Osteocyte (in vitro differentiated cells): ENCODE data around the gene DOCK7. TPM values are rescaled to one million over a fixed set of nuclear protein-coding genes. Genes with fewer than 3 reads are reported as not detected.

Source experiments
- DNase-seq: peaks from one replicate; pipeline ENCODE4 v3.0.0; 2021; ENCODE audit warnings: mixed read lengths; ENCODE audit not compliant: unreplicated experiment; ENCODE audit errors: extremely low spot score
- H3K27ac Mint-ChIP-seq: one replicate; pipeline ENCODE4 v1.8.0; 2021; ENCODE audit warnings: mild to moderate bottlenecking, mixed read lengths; ENCODE audit not compliant: unreplicated experiment
- H3K27me3 Mint-ChIP-seq: one replicate; pipeline ENCODE4 v1.8.0; 2021; ENCODE audit warnings: mixed read lengths; ENCODE audit not compliant: unreplicated experiment
- H3K36me3 Mint-ChIP-seq: one replicate; pipeline ENCODE4 v1.8.0; 2021; ENCODE audit warnings: mixed read lengths; ENCODE audit not compliant: unreplicated experiment
- H3K4me1 Mint-ChIP-seq: one replicate; pipeline ENCODE4 v1.8.0; 2021; ENCODE audit warnings: mixed read lengths; ENCODE audit not compliant: unreplicated experiment
- H3K4me3 Mint-ChIP-seq: one replicate; pipeline ENCODE4 v1.8.0; 2021; ENCODE audit warnings: mild to moderate bottlenecking, moderate library complexity, mixed read lengths; ENCODE audit not compliant: unreplicated experiment
- H3K9me3 Mint-ChIP-seq: one replicate; pipeline ENCODE4 v1.8.0; 2021; ENCODE audit warnings: mixed read lengths; ENCODE audit not compliant: unreplicated experiment
- total RNA-seq: library from RNA; stranded (reverse); gene quantifications from 2 replicates; pipeline ENCODE4 v1.2.1, GENCODE V29; 2021
- TF ChIP-seq, protein P1 (sequence below): fragments of 200-600 bp; sonication (generic); IDR thresholded peaks from 2 replicates; pipeline ENCODE4 v1.5.0; 2021; ENCODE audit warnings: antibody characterized with exemption, mild to moderate bottlenecking, moderate library complexity

The DOCK7 gene
- total RNA-seq, 1 donor from 2014 or later: 81.8 TPM

DNA sequence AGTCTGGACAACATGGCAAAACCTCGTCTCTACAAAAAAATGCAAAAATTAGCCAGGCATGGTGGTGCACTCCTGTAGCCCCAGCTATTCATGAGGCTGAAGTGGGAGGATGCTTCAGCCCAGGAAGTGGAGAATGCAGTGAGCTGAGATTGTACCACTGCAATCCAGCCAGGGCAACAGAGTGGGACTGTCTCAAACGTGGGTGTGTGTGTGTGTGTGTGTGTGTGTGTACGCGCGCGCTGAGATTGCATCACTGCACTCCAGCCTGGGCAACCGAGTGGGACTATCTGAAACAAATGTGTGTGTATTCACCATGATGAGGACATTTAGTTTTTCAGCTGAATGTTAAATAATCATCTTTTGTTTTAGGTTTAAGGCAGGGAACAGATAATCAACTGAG is 230.2 kb downstream of the DOCK7 start:
- no peaks in the 10 kb centered on the region for H3K27me3 Mint-ChIP-seq
- no peak overlapping the region for H3K4me3 Mint-ChIP-seq
- H3K9me3 Mint-ChIP-seq: no peaks in the 10 kb centered on the region
- H3K4me1 Mint-ChIP-seq: no peaks in the 10 kb centered on the region
- H3K36me3 Mint-ChIP-seq: peaks cover 23% of the 10 kb centered on the region
- DNase-seq: no peak
- TF ChIP-seq, protein P1, sequence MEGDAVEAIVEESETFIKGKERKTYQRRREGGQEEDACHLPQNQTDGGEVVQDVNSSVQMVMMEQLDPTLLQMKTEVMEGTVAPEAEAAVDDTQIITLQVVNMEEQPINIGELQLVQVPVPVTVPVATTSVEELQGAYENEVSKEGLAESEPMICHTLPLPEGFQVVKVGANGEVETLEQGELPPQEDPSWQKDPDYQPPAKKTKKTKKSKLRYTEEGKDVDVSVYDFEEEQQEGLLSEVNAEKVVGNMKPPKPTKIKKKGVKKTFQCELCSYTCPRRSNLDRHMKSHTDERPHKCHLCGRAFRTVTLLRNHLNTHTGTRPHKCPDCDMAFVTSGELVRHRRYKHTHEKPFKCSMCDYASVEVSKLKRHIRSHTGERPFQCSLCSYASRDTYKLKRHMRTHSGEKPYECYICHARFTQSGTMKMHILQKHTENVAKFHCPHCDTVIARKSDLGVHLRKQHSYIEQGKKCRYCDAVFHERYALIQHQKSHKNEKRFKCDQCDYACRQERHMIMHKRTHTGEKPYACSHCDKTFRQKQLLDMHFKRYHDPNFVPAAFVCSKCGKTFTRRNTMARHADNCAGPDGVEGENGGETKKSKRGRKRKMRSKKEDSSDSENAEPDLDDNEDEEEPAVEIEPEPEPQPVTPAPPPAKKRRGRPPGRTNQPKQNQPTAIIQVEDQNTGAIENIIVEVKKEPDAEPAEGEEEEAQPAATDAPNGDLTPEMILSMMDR: no peak
- H3K27ac Mint-ChIP-seq: no peak overlapping the region

DNA sequence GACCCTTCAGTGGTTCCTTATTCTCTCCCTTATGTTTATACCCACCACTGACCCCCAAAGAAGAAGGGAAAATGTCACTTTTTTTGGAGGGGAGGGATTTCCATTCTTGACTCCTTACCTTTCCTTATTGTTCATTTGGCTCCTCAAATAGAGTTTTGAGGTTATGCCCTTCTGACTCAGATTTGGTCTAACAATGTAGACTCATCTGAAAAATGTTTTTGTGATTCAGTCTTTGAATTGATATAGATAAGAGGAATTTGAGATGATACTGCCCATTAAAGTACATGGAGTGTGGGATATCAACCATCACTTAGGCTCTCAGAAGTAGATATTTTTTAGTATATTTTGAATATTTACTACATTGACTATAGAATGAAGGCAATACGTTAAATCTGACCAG is 235.2 kb downstream of the DOCK7 start:
- Mint-ChIP-seq H3K27me3 (no peaks in the 10 kb centered on the region), H3K9me3 (no peaks in the 10 kb centered on the region), H3K27ac (no peak overlapping the region), H3K4me3 (no peak overlapping the region), H3K36me3 (peaks cover 39% of the 10 kb centered on the region), H3K4me1 (no peaks in the 10 kb centered on the region)
- TF ChIP-seq, protein P1: no peak
- no peak for DNase-seq

- H3K27me3 Mint-ChIP-seq: no peaks in the 10 kb centered on the region
- DNase-seq: no peak
- H3K27ac Mint-ChIP-seq: no peak overlapping the region
- H3K36me3 Mint-ChIP-seq: peaks cover 46% of the 10 kb centered on the region
- H3K4me1 Mint-ChIP-seq: no peaks in the 10 kb centered on the region
- no peaks in the 10 kb centered on the region for H3K9me3 Mint-ChIP-seq
- no peak overlapping the region for H3K4me3 Mint-ChIP-seq
- TF ChIP-seq, protein P1: no peak
These were observed 237.9 kb downstream of the DOCK7 start for GRCh38 chr1:62450301-62450700.

GRCh38 chr1:62448221-62448933 is 239.8 kb downstream of the DOCK7 start:
- no peaks in the 10 kb centered on the region for H3K9me3 Mint-ChIP-seq
- H3K27me3 Mint-ChIP-seq: no peaks in the 10 kb centered on the region
- TF ChIP-seq, protein P1: no peak
- peaks cover 46% of the 10 kb centered on the region for H3K36me3 Mint-ChIP-seq
- no peaks in the 10 kb centered on the region for H3K4me1 Mint-ChIP-seq
- no peak overlapping the region for H3K4me3 Mint-ChIP-seq
- H3K27ac Mint-ChIP-seq: no peak overlapping the region
- DNase-seq: no peak

- peaks cover 40% of the 10 kb centered on the region for H3K36me3 Mint-ChIP-seq
- peaks cover 10% of the 10 kb centered on the region for H3K4me1 Mint-ChIP-seq
- no peak overlapping the region for H3K27ac Mint-ChIP-seq
- no peak for DNase-seq
- no peaks in the 10 kb centered on the region for H3K9me3 Mint-ChIP-seq
- no peak overlapping the region for H3K4me3 Mint-ChIP-seq
- TF ChIP-seq, protein P1: no peak
- H3K27me3 Mint-ChIP-seq: no peaks in the 10 kb centered on the region
These were observed 243.5 kb downstream of the DOCK7 start for GRCh38 chr1:62444701-62445100.
